GM12872 (cell line): ENCODE results near the gene PTPN11.

Experiments used
- CTCF ChIP-seq: IDR thresholded peaks from 3 replicates; pipeline ENCODE4 v1.5.1; 2011; ENCODE audit warnings: low read depth, mild to moderate bottlenecking, low read length, moderate library complexity; ENCODE audit not compliant: insufficient read depth

The PTPN11 gene

GRCh38 chr12:112551681-112552080 lies 132.9 kb downstream of the PTPN11 start:
- no peak for TF ChIP-seq CTCF

- no peak for TF ChIP-seq CTCF
Observed at GRCh38 chr12:112555621-112556233, 137.0 kb downstream of the PTPN11 start.

GRCh38 chr12:112557951-112558630 lies 139.3 kb downstream of the PTPN11 start:
- TF ChIP-seq CTCF: no peak
